HG02798 (cell line): ENCODE measurements around the gene ZNF385B.

Experiments
- ATAC-seq: cut with Tn5 transposase; IDR thresholded peaks from one replicate; pipeline ENCODE4 v1.9.1; 2021; ENCODE audit warnings: mild to moderate bottlenecking; ENCODE audit not compliant: unreplicated experiment, poor library complexity

Gene ZNF385B

DNA sequence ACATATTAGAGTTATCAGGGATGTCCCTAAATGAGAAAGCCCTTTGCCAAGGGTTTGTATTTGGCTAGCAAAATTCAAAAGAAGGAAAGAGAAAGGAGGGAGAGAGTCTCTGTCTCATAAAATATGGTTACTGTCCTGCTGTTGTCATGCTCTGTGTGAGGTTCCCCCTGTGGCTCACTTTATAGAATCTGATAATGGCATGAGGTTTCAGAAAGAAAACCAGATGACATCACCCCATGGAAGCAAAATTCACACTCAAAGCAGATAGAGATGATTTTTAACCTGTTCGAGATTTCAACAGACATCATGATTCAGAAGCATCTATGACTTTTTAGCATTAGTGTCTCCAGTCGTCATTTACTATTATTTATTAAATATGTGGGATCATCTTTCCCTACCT, 431.8 kb downstream of the ZNF385B start:
- no peak for ATAC-seq

DNA sequence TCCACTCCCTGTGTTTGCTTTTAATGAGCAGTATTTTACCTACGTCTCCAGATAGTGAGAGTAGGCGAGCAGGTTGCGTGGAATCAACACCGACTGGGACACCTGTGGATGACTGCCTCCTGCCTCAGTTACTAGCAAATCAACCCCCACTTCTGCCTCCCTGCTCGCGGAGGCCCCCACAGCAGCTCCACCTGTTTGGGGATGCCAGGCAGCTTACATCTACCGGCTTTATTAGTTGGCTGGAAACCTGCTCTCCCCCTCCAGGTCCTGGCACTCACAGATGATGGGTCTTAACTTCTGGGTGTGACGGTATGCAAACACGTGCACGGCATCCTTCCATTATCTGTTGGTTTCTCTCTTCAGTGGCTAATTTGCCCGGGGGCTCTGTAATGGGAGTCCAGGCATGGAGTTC, 432.3 kb downstream of the ZNF385B start:
- ATAC-seq = no peak

DNA sequence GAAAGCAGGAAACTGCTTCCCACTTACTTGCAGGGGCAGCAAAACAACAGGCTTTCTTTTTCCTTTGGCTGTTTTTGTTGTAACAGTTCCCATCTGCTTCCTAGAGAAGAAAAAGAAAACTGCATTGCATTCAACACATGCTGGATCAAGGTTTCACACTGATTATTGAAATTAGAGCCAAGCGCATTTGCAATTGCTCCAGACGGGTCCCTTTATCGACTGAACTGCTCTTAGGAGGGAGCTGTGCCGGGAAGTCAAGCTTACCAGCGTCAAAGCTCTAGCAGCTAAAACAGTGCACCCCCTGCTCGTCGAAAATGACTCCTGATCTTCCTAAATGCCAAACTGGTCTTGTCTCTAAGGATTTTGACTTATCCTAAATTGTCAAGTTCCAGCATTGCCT, 432.8 kb downstream of the ZNF385B start:
- no peak for ATAC-seq

DNA sequence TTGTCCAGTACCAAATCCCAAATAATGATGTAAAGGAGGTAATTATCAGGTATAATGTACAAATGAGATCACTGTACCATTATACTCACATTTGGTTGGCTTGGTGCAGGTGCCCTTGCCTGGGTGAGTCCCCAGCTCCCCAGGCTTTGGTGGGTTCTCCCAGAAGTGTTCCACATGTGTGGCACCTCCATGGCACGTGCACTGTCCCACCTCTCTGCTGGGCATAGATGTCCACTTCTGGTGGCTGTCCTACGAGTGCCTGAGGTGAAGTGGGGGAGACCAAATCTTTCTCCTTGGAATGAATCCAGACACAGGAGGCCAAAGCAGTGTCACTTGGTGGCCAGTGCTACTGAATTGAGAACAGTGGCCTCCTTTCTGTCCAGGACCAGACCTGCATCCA, 434.3 kb downstream of the ZNF385B start:
- ATAC-seq = no peak

DNA sequence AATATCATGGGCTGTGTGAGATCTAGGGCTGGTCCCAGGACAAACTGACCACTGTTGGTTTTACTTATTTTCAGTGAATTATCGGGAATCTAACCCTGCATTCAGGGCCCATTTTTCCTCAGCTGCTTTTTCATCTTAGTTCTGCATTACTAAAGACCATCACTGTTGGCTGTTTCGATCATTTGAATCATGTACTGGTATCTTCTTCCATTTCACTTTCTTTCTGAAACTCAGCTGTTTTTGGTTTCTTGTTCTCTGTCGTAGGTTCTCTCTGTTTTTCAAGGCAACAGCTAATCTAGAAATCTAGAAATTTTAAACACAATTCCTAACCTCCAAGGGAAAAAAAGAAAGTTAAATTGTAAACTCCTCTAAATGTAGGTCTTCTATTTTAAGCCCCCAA, 436.8 kb downstream of the ZNF385B start:
- ATAC-seq = peak; percentile 51

DNA sequence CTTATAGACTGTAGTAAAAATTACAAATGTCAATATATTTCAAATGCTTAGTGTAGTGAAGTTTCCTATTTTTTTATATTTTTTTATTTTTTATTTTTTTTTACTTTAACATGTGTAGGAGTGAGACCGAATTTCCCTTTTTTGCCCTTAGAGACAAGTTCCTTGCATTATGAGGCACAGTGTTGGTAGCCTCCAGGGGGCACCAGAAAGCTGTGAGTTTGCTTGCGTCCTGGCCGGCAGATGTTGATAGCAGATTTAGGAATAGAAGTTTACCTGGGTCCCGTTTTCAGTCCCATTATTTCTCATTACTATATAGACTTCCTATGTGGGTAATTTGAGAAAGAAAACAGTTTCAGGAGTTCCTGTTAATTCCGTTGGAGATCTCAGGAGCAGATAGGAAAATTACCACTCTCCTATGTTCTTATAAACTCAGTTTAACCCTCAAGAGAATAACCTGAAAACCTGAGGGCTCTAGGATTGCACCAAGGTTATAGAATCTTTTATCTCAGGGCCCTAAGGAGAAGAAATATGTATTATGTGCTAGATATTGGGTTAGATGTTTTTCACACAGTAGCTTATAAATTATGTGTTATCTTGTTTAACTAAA, 439.3 kb downstream of the ZNF385B start:
- peak; percentile 88 for ATAC-seq

DNA sequence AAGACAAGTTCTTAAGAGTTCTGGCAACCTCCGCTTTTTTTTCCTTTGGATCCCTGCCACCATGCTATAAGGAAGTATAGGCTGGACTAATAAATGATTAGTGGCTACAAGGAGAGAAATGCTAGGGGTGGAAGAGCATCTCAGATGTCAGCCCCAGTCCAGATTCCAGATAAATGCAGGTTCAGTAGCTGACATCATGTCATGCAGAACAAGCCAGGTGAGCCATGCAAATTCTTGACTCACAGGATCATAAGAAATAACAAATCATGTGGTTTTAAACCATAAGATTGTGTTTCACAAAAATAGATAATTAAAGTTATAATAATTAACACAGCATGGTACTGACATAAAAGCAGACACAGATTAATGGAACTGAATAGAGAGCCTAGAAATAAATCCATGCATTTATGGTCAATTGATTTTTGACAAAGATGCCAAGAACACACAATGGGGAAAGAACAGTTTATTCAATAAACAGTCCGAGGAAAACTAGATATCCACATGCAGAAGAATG, 443.9 kb downstream of the ZNF385B start:
- no peak for ATAC-seq

DNA sequence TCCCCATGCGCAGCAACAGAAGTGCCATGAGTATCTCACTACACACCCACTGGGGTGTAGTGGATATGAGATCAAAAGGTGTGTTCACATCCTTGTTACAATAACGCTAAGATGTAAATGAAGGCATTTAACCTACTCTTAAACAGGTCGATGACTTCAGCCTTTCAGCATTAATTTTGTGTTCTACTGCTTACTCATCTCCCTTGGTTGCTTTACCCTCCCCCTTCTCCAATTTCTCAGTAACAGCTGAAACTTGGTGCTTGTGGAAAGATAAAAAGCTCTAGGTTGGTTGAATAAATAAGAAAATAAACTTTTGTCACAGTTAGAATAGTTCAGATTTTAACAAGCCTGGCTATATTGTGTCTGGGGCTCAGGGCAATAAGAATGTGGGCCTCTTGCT, 449.3 kb downstream of the ZNF385B start:
- ATAC-seq = no peak

DNA sequence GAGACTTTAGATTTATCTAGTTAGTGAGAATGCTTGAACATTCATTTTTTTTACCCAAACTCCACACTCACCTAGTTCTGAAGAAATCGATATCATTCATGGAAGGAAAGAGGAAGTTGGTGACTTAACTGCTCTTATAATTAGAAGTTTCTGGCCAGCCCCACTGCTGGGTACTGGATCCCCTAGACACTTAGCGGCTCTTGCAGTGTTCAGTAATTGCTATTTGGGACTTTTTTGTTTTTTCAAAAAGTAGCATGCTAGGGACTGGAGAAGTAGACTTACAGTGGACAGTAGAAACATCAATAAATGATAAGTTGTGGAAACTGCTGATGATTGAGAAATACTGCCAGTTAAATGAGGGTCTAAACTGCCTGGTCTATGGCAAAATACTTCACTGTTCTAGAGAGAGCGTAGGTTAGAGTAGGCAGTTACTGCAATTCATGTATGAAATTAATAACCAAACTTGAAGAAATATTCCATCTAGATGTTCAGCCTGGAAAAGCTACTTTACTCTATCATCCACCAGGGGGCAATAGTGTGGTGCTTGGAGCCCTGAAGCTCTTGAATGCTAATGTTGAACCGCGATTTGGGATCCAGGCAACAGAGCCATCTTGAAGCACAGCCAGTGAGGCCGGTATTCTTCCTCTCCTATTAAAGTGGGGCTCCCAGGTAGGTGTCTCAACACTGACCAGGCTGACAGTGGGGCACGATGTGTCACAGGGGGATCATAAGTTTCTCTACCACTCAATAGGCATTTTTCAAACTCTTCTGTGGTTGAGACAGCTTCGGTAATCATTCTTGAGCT, 450.7 kb downstream of the ZNF385B start:
- peak; percentile 85 for ATAC-seq

DNA sequence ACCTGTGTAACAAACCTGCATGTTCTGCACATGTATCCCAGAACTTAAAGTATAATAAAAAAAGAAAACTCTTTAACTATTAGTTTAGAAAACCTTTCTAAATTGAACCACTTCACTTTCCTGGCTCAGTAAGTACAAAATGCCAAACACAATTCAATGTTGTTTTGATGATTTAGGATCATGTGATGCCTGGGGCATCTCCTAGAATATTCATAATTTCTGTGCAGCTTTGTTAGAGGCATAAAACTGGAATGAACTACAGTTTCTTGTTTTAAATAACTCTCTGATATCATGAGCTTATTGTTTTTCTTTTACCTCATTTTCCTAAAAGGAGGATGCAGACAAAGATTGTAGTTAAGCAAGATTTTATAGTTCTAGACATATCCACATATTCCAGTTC, 457.8 kb downstream of the ZNF385B start:
- ATAC-seq = no peak

DNA sequence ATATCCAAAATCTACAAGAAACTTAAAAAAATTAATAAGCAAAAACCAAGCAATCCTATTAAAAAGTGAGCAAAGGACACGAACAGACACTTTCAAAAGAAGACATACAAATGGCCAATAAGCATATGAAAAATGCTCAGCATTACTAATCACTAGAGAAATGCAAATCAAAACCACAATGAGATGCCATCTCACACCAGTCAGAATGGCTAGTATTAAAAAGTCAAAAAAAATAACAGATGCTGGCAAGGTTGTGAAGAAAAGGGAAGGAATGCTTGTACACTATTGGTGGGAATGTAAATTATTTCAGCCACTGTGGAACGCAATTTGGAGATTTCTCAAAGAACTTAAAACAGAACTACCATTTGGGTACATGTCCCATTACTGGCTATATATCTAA, 467.9 kb downstream of the ZNF385B start:
- ATAC-seq = no peak
